22Rv1 (cell line): Measurements from ENCODE around the gene MAGOH.

ENCODE experiments used
- CTCF ChIP-seq: fragments of 450-650 bp; IDR thresholded peaks from 2 replicates; pipeline ENCODE4 v1.5.1; 2017; ENCODE audit warnings: mild to moderate bottlenecking
- ZFX ChIP-seq: fragments of 450-650 bp; IDR thresholded peaks from 2 replicates; pipeline ENCODE4 v1.6.1; 2017; ENCODE audit warnings: antibody characterized with exemption, borderline replicate concordance

- TF ChIP-seq CTCF = no peak
- no peak for TF ChIP-seq ZFX
Measured at GRCh38 chr1:53262000-53262399, 23.7 kb upstream of the MAGOH start.
